SU-DHL-6 (cell line): ENCODE data around the gene B4GALT3.

Source experiments
- H2AFZ ChIP-seq: fragments of 200-600 bp; sonication (generic); 2 replicates; pipeline ENCODE4 v1.6.1; 2014; ENCODE audit warnings: low read depth, mild to moderate bottlenecking, moderate library complexity, mixed read lengths, antibody characterized with exemption, low read length; ENCODE audit not compliant: severe bottlenecking
- H3F3A ChIP-seq: fragments of 200-600 bp; shearing (Covaris generic); 2 replicates; pipeline ENCODE4 v1.6.0; 2016; ENCODE audit warnings: antibody characterized with exemption, mild to moderate bottlenecking; ENCODE audit not compliant: insufficient read depth
- H3K27ac ChIP-seq: fragments of 200-600 bp; sonication (generic); 2 replicates; pipeline ENCODE4 v1.5.1; 2016; ENCODE audit warnings: low read depth, mild to moderate bottlenecking, low read length, moderate library complexity, mixed read lengths
- H3K27me3 ChIP-seq: fragments of 200-600 bp; sonication (generic), shearing (Covaris generic); 2 replicates; pipeline ENCODE4 v1.6.0; 2014; ENCODE audit warnings: mild to moderate bottlenecking, low read length
- H3K36me3 ChIP-seq: fragments of 200-600 bp; sonication (generic); 2 replicates; pipeline ENCODE4 v1.6.1; 2014; ENCODE audit warnings: mild to moderate bottlenecking, low read length, mixed read lengths
- H3K4me2 ChIP-seq: fragments of 300-600, 200-600 bp; shearing (Covaris generic), sonication (generic); 2 replicates; pipeline ENCODE4 v1.6.0; 2014; ENCODE audit warnings: low read length, low read depth, mild to moderate bottlenecking; ENCODE audit not compliant: poor library complexity, severe bottlenecking
- H3K4me3 ChIP-seq: fragments of 200-600 bp; sonication (generic); 2 replicates; pipeline ENCODE4 v1.5.1; 2014; ENCODE audit warnings: antibody characterized with exemption, low read length, mild to moderate bottlenecking, mixed read lengths; ENCODE audit not compliant: insufficient read depth, poor library complexity, severe bottlenecking
- H3K79me2 ChIP-seq: fragments of 200-600 bp; sonication (generic); 2 replicates; pipeline ENCODE4 v1.6.1; 2014; ENCODE audit warnings: mild to moderate bottlenecking, low read length, moderate library complexity; ENCODE audit not compliant: insufficient read depth
- H3K9ac ChIP-seq: fragments of 200-600 bp; sonication (generic); 2 replicates; pipeline ENCODE4 v1.7.0; 2014; ENCODE audit warnings: mild to moderate bottlenecking, low read length
- H3K9me2 ChIP-seq: fragments of 200-600 bp; sonication (generic); replicated peaks from 2 replicates; pipeline ENCODE4 v1.6.1; 2014; ENCODE audit warnings: low read length; ENCODE audit not compliant: insufficient read depth
- H3K9me3 ChIP-seq: fragments of 200-600 bp; sonication (generic); 2 replicates; pipeline ENCODE4 v1.6.1; 2014; ENCODE audit warnings: low read length, mixed read lengths; ENCODE audit not compliant: insufficient read depth
- H4K20me1 ChIP-seq: fragments of 200-600 bp; sonication (generic); 2 replicates; pipeline ENCODE4 v1.6.1; 2014; ENCODE audit warnings: low read depth, mild to moderate bottlenecking, antibody characterized with exemption, low read length, moderate library complexity, mixed read lengths
- EZH2phosphoT487 ChIP-seq: fragments of 200-600 bp; sonication (generic), shearing (Covaris generic); conservative IDR thresholded peaks from 2 replicates; pipeline ENCODE4 v1.6.1; 2018; ENCODE audit warnings: mild to moderate bottlenecking, antibody characterized with exemption, low read length, moderate library complexity, mixed read lengths
- TF ChIP-seq, protein P1 (sequence below): fragments of 200-600 bp; sonication (generic); IDR thresholded peaks from one replicate; pipeline ENCODE4 v1.5.1; 2017; ENCODE audit warnings: antibody characterized with exemption, mild to moderate bottlenecking, low read length, moderate library complexity; ENCODE audit not compliant: insufficient read depth, poor library complexity, severe bottlenecking

B4GALT3 gene

GRCh38 chr1:161182214-161182613 is 4.9 kb upstream of the B4GALT3 start:
- Histone ChIP-seq H2AFZ (no peak overlapping the region), H3F3A (peaks cover 13% of the 10 kb centered on the region), H3K36me3 (no peaks in the 10 kb centered on the region), H3K9ac (no peak overlapping the region), H3K4me3 (no peak overlapping the region), H3K9me2 (no peaks in the 10 kb centered on the region), H3K9me3 (no peaks in the 10 kb centered on the region), H3K27ac (no peak overlapping the region), H3K4me2 (no peak overlapping the region), H3K27me3 (no peaks in the 10 kb centered on the region), H3K79me2 (no peaks in the 10 kb centered on the region), H4K20me1 (no peaks in the 10 kb centered on the region)
- TF ChIP-seq, protein P1, sequence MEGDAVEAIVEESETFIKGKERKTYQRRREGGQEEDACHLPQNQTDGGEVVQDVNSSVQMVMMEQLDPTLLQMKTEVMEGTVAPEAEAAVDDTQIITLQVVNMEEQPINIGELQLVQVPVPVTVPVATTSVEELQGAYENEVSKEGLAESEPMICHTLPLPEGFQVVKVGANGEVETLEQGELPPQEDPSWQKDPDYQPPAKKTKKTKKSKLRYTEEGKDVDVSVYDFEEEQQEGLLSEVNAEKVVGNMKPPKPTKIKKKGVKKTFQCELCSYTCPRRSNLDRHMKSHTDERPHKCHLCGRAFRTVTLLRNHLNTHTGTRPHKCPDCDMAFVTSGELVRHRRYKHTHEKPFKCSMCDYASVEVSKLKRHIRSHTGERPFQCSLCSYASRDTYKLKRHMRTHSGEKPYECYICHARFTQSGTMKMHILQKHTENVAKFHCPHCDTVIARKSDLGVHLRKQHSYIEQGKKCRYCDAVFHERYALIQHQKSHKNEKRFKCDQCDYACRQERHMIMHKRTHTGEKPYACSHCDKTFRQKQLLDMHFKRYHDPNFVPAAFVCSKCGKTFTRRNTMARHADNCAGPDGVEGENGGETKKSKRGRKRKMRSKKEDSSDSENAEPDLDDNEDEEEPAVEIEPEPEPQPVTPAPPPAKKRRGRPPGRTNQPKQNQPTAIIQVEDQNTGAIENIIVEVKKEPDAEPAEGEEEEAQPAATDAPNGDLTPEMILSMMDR: no peak
- no peak for TF ChIP-seq EZH2phosphoT487

DNA sequence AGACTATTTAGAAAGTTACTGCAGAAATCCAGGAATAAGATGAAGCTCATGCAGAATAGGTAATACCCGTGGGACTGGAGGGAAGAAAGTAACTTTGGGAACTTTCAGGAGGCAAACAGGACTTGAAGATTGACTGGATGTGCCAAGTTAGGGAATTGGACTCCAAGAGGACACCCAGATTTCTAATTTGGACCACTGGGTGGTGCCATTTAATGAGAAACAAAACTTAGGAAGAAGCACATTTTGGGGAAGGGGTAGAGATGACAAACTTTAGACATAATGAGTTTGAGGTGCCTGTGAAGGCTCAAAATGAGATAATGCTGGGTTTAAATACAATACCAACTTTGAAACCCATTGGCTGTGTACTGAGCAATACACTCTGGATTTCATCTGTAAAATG is 3.3 kb upstream of the B4GALT3 start:
- no peak overlapping the region for H3K9ac ChIP-seq
- no peak overlapping the region for H3K27ac ChIP-seq
- no peaks in the 10 kb centered on the region for H4K20me1 ChIP-seq
- H3K4me3 ChIP-seq: no peak overlapping the region
- H2AFZ ChIP-seq: no peak overlapping the region
- no peaks in the 10 kb centered on the region for H3K36me3 ChIP-seq
- no peaks in the 10 kb centered on the region for H3K9me2 ChIP-seq
- peaks cover 17% of the 10 kb centered on the region for H3F3A ChIP-seq
- TF ChIP-seq EZH2phosphoT487: no peak
- TF ChIP-seq, protein P1: no peak
- H3K9me3 ChIP-seq: no peaks in the 10 kb centered on the region
- H3K4me2 ChIP-seq: no peak overlapping the region
- no peaks in the 10 kb centered on the region for H3K27me3 ChIP-seq
- no peaks in the 10 kb centered on the region; the same call in 1 of the 2 replicates for H3K79me2 ChIP-seq

DNA sequence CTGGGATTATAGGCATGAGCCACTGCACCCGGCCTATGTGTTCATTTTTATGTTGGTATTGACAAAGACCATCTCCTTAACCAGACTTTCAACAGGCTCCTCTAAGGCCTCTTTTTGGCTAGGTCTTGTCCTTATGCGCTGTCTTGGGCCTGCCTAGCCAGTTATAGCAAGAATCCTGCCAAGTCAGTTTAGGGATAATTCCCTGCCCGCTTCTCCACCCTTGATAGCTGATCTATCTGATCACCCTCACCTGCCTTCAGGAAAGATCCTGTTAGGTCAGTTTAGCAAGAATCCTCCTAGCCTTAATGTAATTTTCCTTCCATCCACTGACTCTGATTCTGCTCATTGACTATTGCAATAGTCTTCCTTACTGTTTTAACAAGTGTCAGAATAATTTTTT is 2.4 kb upstream of the B4GALT3 start:
- Histone ChIP-seq H2AFZ (no peak overlapping the region), H3K27me3 (no peaks in the 10 kb centered on the region), H3F3A (peaks cover 17% of the 10 kb centered on the region), H3K4me3 (no peak overlapping the region), H3K4me2 (no peak overlapping the region), H3K9me3 (no peaks in the 10 kb centered on the region), H3K27ac (no peak overlapping the region), H3K79me2 (no peaks in the 10 kb centered on the region; the same call in 1 of the 2 replicates), H4K20me1 (no peaks in the 10 kb centered on the region), H3K9ac (no peak overlapping the region), H3K36me3 (no peaks in the 10 kb centered on the region), H3K9me2 (no peaks in the 10 kb centered on the region)
- no peak for TF ChIP-seq EZH2phosphoT487
- TF ChIP-seq, protein P1: no peak
